ENCODE data around the gene GOLGA8A. TPM values are rescaled to one million over a fixed set of nuclear protein-coding genes. Genes with fewer than 3 reads are reported as not detected.

Gene GOLGA8A
- total and polyA plus RNA-seq, 2 donors (not counting 1 experiment from before 2014, with no cell fraction given) = 3.3 to 18.1 TPM

- no peak for DNase-seq (ENCODE audit: low read depth in 2 of 2)
These were observed 32.5 kb upstream of the GOLGA8A start for GRCh38 chr15:34470091-34470490.

GRCh38 chr15:34461730-34462129, 24.1 kb upstream of the GOLGA8A start:
- no peaks in the 10 kb centered on the region for H3K79me2 ChIP-seq (ENCODE audit: control insufficient read depth, insufficient read depth, low read length)
- DNase-seq (ENCODE audit: low read depth in 2 of 2) = no peak
- H3K9ac ChIP-seq (ENCODE audit: insufficient read depth, low read length) = no peak overlapping the region
- H3K9me3 ChIP-seq (ENCODE audit: control insufficient read depth, insufficient read depth, low read depth, low read length) = no peaks in the 10 kb centered on the region
- no peak overlapping the region for H3K4me2 ChIP-seq (ENCODE audit: extremely low read depth, insufficient read depth, low read length)
- H2AFZ ChIP-seq (ENCODE audit: low read length) = no peak overlapping the region
- H3K27ac ChIP-seq (ENCODE audit: insufficient read depth, low read length) = no peak overlapping the region
- H3K27me3 ChIP-seq (ENCODE audit: control insufficient read depth, insufficient read depth, low read length) = no peaks in the 10 kb centered on the region
- H3K36me3 ChIP-seq (ENCODE audit: control insufficient read depth, insufficient read depth, low read length) = no peaks in the 10 kb centered on the region
- H3K4me1 ChIP-seq (ENCODE audit: control insufficient read depth, extremely low read depth, insufficient read depth, low read length) = no peaks in the 10 kb centered on the region
- no peaks in the 10 kb centered on the region for H4K20me1 ChIP-seq (ENCODE audit: control insufficient read depth, extremely low read depth, insufficient read depth, low read length)
- no peak overlapping the region for H3K4me3 ChIP-seq (replicated peaks in 1 of 4; ENCODE audit: control extremely low read depth in 1 of 4, insufficient read depth in 1 of 4, low read depth in 3 of 4, low read length in 4 of 4)
- TF ChIP-seq EZH2 (IDR thresholded peaks at IDR 0.05; ENCODE audit: low read length, missing control alignments) = no peak
- TF ChIP-seq, protein P1, sequence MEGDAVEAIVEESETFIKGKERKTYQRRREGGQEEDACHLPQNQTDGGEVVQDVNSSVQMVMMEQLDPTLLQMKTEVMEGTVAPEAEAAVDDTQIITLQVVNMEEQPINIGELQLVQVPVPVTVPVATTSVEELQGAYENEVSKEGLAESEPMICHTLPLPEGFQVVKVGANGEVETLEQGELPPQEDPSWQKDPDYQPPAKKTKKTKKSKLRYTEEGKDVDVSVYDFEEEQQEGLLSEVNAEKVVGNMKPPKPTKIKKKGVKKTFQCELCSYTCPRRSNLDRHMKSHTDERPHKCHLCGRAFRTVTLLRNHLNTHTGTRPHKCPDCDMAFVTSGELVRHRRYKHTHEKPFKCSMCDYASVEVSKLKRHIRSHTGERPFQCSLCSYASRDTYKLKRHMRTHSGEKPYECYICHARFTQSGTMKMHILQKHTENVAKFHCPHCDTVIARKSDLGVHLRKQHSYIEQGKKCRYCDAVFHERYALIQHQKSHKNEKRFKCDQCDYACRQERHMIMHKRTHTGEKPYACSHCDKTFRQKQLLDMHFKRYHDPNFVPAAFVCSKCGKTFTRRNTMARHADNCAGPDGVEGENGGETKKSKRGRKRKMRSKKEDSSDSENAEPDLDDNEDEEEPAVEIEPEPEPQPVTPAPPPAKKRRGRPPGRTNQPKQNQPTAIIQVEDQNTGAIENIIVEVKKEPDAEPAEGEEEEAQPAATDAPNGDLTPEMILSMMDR (conservative IDR thresholded peaks at IDR 0.05 in 1 of 2, IDR thresholded peaks at IDR 0.05 in 1 of 2; ENCODE audit: low read depth in 1 of 2, low read length in 2 of 2) = no peak

More at GRCh38 chr15:34470091-34470490, 32.5 kb upstream of the GOLGA8A start:
- TF ChIP-seq EZH2 (IDR thresholded peaks at IDR 0.05; ENCODE audit: low read length, missing control alignments) = no peak
- TF ChIP-seq, protein P1 (conservative IDR thresholded peaks at IDR 0.05 in 1 of 2, IDR thresholded peaks at IDR 0.05 in 1 of 2; ENCODE audit: low read depth in 1 of 2, low read length in 2 of 2) = no peak
- Histone ChIP-seq H2AFZ (ENCODE audit: low read length) (no peak overlapping the region), H4K20me1 (ENCODE audit: control insufficient read depth, extremely low read depth, insufficient read depth, low read length) (no peaks in the 10 kb centered on the region), H3K36me3 (ENCODE audit: control insufficient read depth, insufficient read depth, low read length) (no peaks in the 10 kb centered on the region), H3K9me3 (ENCODE audit: control insufficient read depth, insufficient read depth, low read depth, low read length) (no peaks in the 10 kb centered on the region), H3K4me3 (replicated peaks in 1 of 4; ENCODE audit: control extremely low read depth in 1 of 4, insufficient read depth in 1 of 4, low read depth in 3 of 4, low read length in 4 of 4) (no peak overlapping the region), H3K4me2 (ENCODE audit: extremely low read depth, insufficient read depth, low read length) (no peak overlapping the region), H3K79me2 (ENCODE audit: control insufficient read depth, insufficient read depth, low read length) (no peaks in the 10 kb centered on the region), H3K27ac (ENCODE audit: insufficient read depth, low read length) (no peak overlapping the region), H3K4me1 (ENCODE audit: control insufficient read depth, extremely low read depth, insufficient read depth, low read length) (no peaks in the 10 kb centered on the region), H3K27me3 (ENCODE audit: control insufficient read depth, insufficient read depth, low read length) (no peaks in the 10 kb centered on the region), H3K9ac (ENCODE audit: insufficient read depth, low read length) (no peak overlapping the region)

GRCh38 chr15:34460451-34460850, 22.8 kb upstream of the GOLGA8A start:
- Histone ChIP-seq H3K9ac (ENCODE audit: insufficient read depth, low read length) (no peak overlapping the region), H3K79me2 (ENCODE audit: control insufficient read depth, insufficient read depth, low read length) (no peaks in the 10 kb centered on the region), H4K20me1 (ENCODE audit: control insufficient read depth, extremely low read depth, insufficient read depth, low read length) (no peaks in the 10 kb centered on the region), H3K27me3 (ENCODE audit: control insufficient read depth, insufficient read depth, low read length) (no peaks in the 10 kb centered on the region), H3K4me2 (ENCODE audit: extremely low read depth, insufficient read depth, low read length) (no peak overlapping the region), H3K4me1 (ENCODE audit: control insufficient read depth, extremely low read depth, insufficient read depth, low read length) (no peaks in the 10 kb centered on the region), H3K9me3 (ENCODE audit: control insufficient read depth, insufficient read depth, low read depth, low read length) (no peaks in the 10 kb centered on the region), H2AFZ (ENCODE audit: low read length) (no peak overlapping the region), H3K36me3 (ENCODE audit: control insufficient read depth, insufficient read depth, low read length) (no peaks in the 10 kb centered on the region), H3K4me3 (replicated peaks in 1 of 4; ENCODE audit: control extremely low read depth in 1 of 4, insufficient read depth in 1 of 4, low read depth in 3 of 4, low read length in 4 of 4) (no peak overlapping the region), H3K27ac (ENCODE audit: insufficient read depth, low read length) (no peak overlapping the region)
- TF ChIP-seq, protein P1 (conservative IDR thresholded peaks at IDR 0.05 in 1 of 2, IDR thresholded peaks at IDR 0.05 in 1 of 2; ENCODE audit: low read depth in 1 of 2, low read length in 2 of 2) = no peak
- no peak for TF ChIP-seq EZH2 (IDR thresholded peaks at IDR 0.05; ENCODE audit: low read length, missing control alignments)
- DNase-seq (ENCODE audit: low read depth in 2 of 2) = no peak

Measured in fibroblast of lung (primary cell).